Measurements from ENCODE around the gene CFAP157. TPM values are rescaled to one million over a fixed set of nuclear protein-coding genes. Genes with fewer than 3 reads are reported as not detected.

The CFAP157 gene
- total RNA-seq, 4 donors from 2014 or later, result 0.24 to 1.0 TPM; not detected in 2

DNA sequence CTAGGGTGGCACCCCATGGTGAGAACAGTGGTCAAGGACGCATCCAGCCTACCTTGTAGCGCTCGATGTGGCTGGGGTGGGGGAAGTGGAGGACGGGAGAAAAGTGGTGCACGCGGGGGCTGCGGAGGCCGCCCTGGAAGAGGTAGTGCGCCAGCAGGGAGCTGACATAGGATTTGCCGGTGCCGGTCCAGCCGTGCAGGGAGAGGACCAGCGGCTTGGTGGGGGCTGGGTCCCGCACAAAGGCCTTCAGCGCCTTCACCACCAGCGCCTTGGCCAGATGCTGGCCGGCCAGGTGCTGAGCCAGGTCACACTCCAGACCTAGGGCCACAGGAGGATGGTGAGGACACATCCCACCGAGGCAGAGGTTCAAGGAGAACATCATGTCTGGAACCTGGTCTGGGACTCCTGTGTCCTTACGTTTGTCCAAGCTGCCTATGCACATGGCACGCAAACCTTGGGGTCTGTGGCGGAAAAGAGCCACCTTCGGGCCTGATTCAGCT lies 27.5 kb downstream of the CFAP157 start:
- TF ChIP-seq, protein P1, sequence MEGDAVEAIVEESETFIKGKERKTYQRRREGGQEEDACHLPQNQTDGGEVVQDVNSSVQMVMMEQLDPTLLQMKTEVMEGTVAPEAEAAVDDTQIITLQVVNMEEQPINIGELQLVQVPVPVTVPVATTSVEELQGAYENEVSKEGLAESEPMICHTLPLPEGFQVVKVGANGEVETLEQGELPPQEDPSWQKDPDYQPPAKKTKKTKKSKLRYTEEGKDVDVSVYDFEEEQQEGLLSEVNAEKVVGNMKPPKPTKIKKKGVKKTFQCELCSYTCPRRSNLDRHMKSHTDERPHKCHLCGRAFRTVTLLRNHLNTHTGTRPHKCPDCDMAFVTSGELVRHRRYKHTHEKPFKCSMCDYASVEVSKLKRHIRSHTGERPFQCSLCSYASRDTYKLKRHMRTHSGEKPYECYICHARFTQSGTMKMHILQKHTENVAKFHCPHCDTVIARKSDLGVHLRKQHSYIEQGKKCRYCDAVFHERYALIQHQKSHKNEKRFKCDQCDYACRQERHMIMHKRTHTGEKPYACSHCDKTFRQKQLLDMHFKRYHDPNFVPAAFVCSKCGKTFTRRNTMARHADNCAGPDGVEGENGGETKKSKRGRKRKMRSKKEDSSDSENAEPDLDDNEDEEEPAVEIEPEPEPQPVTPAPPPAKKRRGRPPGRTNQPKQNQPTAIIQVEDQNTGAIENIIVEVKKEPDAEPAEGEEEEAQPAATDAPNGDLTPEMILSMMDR (IDR thresholded peaks at IDR 0.05), result no peak
- ATAC-seq (ENCODE audit: low FRiP score), result no peak

DNA sequence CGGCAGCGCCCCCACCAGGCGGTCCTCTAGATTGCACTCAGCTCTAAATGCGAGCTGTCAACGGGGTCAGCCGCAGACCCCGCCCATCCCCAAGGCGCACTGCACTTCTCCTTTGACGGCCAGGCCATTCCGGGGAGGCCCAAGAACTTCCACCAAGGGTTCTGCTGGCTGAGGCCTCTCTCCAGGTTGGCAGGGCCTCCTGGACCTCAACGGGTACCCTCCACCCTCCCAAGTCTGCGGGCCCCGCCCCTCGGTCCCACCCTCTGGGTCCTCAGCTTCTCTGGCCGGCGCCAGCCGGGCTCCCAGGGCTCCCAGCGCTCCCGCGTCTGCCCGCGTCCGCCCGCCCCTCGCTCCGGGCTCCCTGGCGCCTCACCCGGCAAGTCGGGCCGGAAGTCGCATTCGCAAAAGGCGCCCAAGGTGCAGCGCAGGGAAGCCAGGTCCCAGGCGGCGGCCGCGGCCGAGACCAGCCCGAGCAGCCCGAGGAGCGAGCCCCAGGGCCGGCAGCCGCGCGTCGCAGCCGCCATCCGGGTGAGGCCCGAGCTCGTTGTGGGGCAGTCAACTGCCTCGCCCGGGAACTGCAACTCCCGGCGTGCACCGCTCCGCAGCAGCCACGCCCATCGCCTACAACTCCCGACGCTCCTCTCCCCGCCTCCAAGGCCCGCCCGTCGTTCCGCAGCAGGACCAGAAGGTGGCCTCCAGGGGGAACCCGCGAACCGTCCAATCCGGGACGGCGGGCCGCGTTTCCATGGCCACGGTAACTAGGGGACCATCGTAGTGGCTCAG lies 28.1 kb downstream of the CFAP157 start, which contains the start of gene TOR2A:
Gene TOR2A (minus strand): TSS at position 548 of the 783 bp plus-strand sequence. CDS start 24 bp downstream, at position 524.
- TF ChIP-seq, protein P1 (IDR thresholded peaks at IDR 0.05), result peak in 2 of 3 donors; percentile 73 to 98
- ATAC-seq (ENCODE audit: low FRiP score) (peak; percentile 95), DNase-seq (ENCODE audit: low spot score) (peak; percentile 91)

More for the DNA sequence above, 27.5 kb downstream of the CFAP157 start:
- DNase-seq (ENCODE audit: low spot score), result no peak

DNA sequence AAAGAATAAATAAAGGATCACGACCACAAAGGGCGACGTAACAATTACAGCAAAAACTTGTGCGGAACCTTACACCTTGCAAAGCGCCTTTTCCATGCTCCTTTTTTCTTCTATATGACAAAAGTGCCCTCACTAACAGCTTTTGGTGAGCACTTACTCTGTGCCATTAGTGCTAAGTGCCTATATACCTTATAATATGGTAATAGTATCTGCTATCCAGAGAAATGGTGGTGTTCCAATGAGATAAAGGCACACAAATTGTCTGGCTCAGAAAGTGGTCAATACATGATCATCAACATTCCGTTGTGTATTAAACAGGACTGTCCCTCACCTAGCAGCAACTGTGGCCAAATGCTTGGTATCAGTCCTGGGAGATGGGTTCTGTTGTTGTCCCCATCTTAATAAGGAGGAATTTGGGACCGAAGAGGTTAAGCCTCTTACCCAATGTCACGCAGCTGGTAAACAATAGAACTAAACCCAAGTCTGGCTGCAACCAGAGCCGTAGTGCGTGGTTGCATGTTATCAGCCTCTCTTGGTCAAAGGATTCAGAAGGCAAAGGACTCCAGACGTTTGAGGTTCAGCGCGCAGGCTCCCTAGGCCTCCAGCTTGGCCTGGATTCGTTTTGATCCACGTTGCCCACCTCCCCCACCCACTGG lies 28.9 kb downstream of the CFAP157 start:
- TF ChIP-seq, protein P1 (IDR thresholded peaks at IDR 0.05), result no peak
- DNase-seq (ENCODE audit: low spot score), result no peak
- no peak for ATAC-seq (ENCODE audit: low FRiP score)

DNA sequence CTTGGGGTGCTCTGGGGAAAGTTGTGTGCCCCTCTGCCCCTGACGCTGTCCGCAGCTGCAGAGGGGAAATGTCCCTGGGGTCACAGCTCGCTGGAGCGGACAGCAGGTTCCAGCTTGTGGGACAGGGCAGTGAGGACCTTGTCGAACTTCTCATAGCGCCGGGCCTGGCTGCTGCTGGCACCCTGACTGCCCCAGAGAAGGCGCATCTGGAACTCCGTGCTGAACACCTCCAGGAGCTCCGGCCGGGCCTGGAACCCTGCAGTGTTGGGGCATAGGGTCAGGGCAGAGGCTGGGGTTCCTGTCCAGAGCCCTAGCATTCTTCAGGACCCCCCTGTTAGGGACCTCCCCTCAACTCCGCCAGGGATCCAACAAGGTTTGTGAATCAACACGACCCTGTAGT lies 31.9 kb downstream of the CFAP157 start:
- TF ChIP-seq, protein P1 (IDR thresholded peaks at IDR 0.05), result no peak
- no peak for DNase-seq (ENCODE audit: low spot score)
- ATAC-seq (ENCODE audit: low FRiP score), result no peak

DNA sequence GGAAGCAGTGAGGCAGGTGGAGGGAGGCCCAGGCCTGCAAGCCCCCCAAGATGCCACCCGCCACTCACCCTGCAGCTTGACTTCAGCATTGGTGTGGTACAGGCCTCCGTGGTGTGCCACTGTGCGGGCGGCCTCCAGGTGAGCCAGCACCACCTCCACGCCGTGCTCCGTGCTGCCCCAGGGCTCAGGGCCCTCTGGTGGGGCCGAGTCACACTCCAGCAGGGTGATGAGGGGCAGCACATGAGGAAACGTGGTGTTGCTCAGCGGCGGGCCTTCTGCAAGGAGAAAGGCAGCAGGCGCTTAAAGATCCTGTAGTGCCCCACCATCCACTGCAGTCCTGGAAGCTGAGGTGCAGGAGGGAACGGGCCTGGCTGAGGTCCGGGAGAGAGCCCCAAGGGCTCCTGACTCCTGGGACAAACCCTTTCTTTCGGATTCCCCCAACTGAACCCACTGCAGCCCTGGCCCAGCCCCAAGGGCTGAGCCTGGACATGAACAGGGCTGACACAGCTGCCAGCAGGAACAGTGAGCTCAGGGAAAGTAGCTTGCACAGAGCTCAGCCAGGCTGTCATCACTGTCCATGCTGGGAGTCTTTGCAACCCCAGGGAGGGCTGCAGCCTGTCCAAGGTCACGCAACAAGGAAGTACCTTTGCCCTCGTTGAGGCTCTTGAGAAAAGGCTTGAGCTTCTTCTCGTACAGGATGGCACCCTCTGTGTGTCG lies 33.0 kb downstream of the CFAP157 start:
- TF ChIP-seq, protein P1 (IDR thresholded peaks at IDR 0.05), result no peak

DNA sequence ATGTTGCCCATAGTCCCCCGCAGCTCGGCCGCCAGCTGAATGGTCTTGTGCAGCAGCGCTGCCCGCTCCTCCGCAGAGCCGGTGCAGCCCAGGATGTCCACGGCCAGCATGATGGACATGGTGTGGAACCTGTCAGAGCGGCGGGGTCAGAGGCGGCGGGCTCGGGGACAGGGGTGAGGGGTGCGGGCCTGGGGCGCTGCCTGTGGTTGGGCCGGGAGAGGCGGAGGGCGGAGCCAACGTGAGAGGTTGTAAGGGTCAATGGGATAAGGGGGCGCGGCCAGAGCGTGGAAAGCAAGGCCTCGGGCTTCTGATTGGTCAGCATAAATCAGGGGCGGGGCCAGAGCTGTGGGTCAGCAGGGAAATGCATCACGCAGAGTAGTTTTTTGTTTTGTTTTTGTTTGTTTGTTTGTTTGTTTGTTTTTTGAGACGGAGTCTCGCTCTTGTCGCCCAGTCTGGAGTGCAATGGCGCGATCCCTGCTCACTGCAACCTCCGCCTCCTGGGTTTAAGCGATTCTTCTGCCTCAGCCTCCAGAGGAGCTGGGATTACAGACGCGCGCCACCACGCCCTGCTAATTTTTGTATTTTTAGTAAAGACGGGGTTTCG lies 35.1 kb downstream of the CFAP157 start:
- DNase-seq (ENCODE audit: low spot score), result peak; percentile 61
- ATAC-seq (ENCODE audit: low FRiP score), result peak; percentile 42
- TF ChIP-seq, protein P1 (IDR thresholded peaks at IDR 0.05), result no peak

More for the DNA sequence above, 33.0 kb downstream of the CFAP157 start:
- no peak for DNase-seq (ENCODE audit: low spot score)
- no peak for ATAC-seq (ENCODE audit: low FRiP score)

Measured in omental fat pad (tissue), 4 donors.